ENCODE results near the gene PCYT1A.

PCYT1A gene

GRCh38 chr3:196298521-196298920, 11.0 kb upstream of the PCYT1A start:
- no peaks in the 10 kb centered on the region; the same call in 1 of the 2 replicates for H3K4me1 ChIP-seq

DNA sequence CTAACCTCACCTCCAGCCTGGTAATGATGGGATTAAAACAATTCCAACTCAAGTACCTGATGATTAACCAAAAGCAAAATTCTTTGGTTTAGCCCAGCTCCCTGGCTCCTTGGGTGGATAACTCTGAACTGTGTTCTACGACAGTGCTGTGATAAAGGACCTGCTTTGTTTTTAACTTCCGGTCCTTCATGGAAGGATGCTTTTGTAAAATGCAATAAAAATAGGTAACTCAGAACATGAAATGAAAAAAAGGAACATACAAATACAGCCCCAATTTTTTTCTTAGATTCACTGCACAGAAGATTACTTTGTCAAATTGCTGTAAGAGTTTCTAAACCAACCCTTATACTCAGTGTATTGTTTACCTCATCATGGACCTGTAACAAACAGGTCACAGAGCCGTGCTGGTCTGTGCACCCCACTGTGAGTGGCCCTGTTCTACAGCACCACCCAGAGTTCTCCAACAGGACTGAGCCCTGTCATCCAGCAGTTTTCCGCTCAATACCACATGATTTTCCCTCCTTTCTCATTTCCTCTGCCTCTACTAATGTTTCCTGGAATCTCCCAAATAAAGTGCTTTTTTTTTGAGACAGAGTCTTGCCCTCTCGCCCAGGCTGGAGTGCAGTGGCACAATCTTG, 4.9 kb upstream of the PCYT1A start:
- no peak overlapping the region for H3K4me3 ChIP-seq (ENCODE audit: low read depth, low read length)
- no peak for DNase-seq
- no peaks in the 10 kb centered on the region for H3K4me1 ChIP-seq
- no peaks in the 10 kb centered on the region; the same call in 1 of the 2 replicates for H3K36me3 ChIP-seq
- H3K9me3 ChIP-seq = no peaks in the 10 kb centered on the region
- no peaks in the 10 kb centered on the region for H3K27me3 ChIP-seq
- TF ChIP-seq CTCF (IDR thresholded peaks at IDR 0.05; ENCODE audit: low read depth, low read length) = no peak

More at GRCh38 chr3:196298521-196298920, 11.0 kb upstream of the PCYT1A start:
- H3K4me3 ChIP-seq (ENCODE audit: low read depth, low read length) = no peak overlapping the region
- H3K36me3 ChIP-seq = peaks cover 4% of the 10 kb centered on the region; the same call in 1 of the 2 replicates
- H3K27me3 ChIP-seq = no peaks in the 10 kb centered on the region
- no peaks in the 10 kb centered on the region for H3K9me3 ChIP-seq
- DNase-seq = no peak
- TF ChIP-seq CTCF (IDR thresholded peaks at IDR 0.05; ENCODE audit: low read depth, low read length) = no peak

GRCh38 chr3:196288141-196288460, 575 bp upstream of the PCYT1A start:
- Histone ChIP-seq H3K36me3 (no peaks in the 10 kb centered on the region), H3K4me3 (ENCODE audit: low read depth, low read length) (peak overlapping the region; percentile 95), H3K4me1 (peaks cover 6% of the 10 kb centered on the region), H3K9me3 (no peaks in the 10 kb centered on the region), H3K27me3 (no peaks in the 10 kb centered on the region)
- no peak for TF ChIP-seq CTCF (IDR thresholded peaks at IDR 0.05; ENCODE audit: low read depth, low read length)
- no peak for DNase-seq

DNA sequence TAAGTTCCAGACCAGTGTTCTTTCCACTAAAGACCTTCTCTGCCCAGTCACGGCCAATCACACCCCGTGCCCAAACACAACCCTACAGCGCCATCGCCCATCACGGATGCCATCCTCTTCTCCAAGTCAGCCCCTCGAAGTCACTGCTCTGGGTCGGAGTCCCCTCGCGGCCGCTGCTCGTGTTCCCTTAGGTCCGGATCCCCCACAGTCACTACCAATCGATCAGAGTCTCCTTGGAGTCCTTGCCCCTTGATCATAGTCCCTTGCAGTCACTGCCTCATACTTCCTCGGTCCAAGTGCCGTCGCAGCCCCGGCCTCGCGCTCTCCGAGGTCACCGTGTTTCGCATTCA, 461 bp downstream of the PCYT1A start:
- no peak for DNase-seq
- no peaks in the 10 kb centered on the region; the same call in 1 of the 2 replicates for H3K36me3 ChIP-seq
- H3K27me3 ChIP-seq = no peaks in the 10 kb centered on the region
- peaks cover 6% of the 10 kb centered on the region for H3K4me1 ChIP-seq
- no peaks in the 10 kb centered on the region for H3K9me3 ChIP-seq
- TF ChIP-seq CTCF (IDR thresholded peaks at IDR 0.05; ENCODE audit: low read depth, low read length) = no peak
- H3K4me3 ChIP-seq (ENCODE audit: low read depth, low read length) = peak overlapping the region; percentile 95

DNA sequence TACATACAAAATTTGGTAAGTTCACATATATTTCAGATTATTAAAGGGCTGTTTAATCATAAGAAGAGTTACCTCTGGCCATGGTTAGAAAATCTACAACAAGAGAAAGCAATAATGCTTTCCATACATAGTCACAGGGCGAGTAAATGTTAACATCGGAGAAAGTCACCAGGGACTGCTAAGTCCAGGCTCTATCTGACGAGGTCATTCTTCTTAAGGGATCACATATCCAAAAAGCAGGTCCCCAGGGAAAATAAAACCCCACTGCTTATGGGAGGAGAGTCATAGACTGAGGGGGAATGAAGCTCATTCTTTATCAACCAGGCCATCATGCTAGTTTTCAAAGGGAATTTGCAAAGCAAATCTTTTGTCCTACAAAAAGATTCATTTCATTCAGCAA, 3.1 kb downstream of the PCYT1A start:
- no peaks in the 10 kb centered on the region; the same call in 1 of the 2 replicates for H3K36me3 ChIP-seq
- no peak for DNase-seq
- no peaks in the 10 kb centered on the region for H3K9me3 ChIP-seq
- H3K27me3 ChIP-seq = no peaks in the 10 kb centered on the region
- peaks cover 6% of the 10 kb centered on the region for H3K4me1 ChIP-seq
- no peak overlapping the region for H3K4me3 ChIP-seq (ENCODE audit: low read depth, low read length)
- TF ChIP-seq CTCF (IDR thresholded peaks at IDR 0.05; ENCODE audit: low read depth, low read length) = no peak

DNA sequence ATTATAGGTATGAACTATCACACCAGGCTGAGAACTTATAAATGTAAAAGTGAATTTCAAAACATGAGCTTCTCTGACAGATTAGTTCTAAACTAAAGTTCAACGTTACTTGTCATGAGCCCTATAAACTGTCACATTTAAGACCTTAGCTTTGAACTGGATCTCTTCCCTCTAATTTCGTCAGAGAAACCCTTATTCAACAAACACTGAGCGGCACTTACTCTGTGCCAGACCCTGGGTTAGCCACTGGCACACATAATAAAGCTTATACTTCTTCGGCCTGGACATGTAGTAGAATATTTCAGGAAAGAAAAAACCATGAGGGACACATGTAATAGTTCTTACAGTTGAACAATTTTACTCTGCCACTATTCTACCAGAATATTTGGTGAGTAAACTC, 5.6 kb downstream of the PCYT1A start:
- no peak for DNase-seq
- no peaks in the 10 kb centered on the region for H3K9me3 ChIP-seq
- no peak overlapping the region for H3K4me3 ChIP-seq (ENCODE audit: low read depth, low read length)
- peaks cover 6% of the 10 kb centered on the region for H3K4me1 ChIP-seq
- H3K27me3 ChIP-seq = no peaks in the 10 kb centered on the region
- TF ChIP-seq CTCF (IDR thresholded peaks at IDR 0.05; ENCODE audit: low read depth, low read length) = no peak
- no peaks in the 10 kb centered on the region; the same call in 1 of the 2 replicates for H3K36me3 ChIP-seq
